ENCODE measurements around the gene SPATA6.

DNA sequence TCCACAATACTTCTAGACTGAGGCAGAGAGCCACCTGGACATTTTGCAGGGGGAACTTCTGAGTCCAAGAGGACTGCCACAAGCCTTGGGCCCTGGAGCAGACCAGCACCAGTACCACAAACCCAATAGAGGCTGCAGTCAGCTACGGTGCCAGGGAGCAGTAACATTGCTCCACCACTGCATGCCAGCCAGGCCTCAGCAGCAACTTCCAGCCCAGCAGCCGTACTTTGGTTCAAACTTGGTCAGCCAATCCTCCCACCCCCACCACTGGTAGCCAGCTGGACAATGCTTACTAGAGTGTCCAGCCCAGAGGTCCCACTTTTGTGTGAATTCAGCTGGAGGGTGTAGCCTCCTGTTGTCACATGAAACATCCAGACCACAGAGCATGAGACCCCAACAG lies 142.1 kb downstream of the SPATA6 start:
- TF ChIP-seq, protein P1, sequence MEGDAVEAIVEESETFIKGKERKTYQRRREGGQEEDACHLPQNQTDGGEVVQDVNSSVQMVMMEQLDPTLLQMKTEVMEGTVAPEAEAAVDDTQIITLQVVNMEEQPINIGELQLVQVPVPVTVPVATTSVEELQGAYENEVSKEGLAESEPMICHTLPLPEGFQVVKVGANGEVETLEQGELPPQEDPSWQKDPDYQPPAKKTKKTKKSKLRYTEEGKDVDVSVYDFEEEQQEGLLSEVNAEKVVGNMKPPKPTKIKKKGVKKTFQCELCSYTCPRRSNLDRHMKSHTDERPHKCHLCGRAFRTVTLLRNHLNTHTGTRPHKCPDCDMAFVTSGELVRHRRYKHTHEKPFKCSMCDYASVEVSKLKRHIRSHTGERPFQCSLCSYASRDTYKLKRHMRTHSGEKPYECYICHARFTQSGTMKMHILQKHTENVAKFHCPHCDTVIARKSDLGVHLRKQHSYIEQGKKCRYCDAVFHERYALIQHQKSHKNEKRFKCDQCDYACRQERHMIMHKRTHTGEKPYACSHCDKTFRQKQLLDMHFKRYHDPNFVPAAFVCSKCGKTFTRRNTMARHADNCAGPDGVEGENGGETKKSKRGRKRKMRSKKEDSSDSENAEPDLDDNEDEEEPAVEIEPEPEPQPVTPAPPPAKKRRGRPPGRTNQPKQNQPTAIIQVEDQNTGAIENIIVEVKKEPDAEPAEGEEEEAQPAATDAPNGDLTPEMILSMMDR (IDR thresholded peaks at IDR 0.05; ENCODE audit: poor library complexity) = no peak
- TF ChIP-seq EZH2 (IDR thresholded peaks at IDR 0.05; ENCODE audit: borderline replicate concordance) = no peak
